B cell (primary cell): ENCODE measurements around the gene SS18L1. TPM values are rescaled to one million over a fixed set of nuclear protein-coding genes. Genes with fewer than 3 reads are reported as not detected.

Source experiments
- ATAC-seq: fragments of 200-7000 bp; cut with Tn5 transposase; one replicate; pipeline ENCODE4 v1.10.0; 2021; ENCODE audit warnings: low read depth, mild to moderate bottlenecking, moderate number of reproducible peaks, moderate library complexity
- CTCF ChIA-PET: fragments of 350-600 bp; sonication (Branson Sonifier 250); formaldehyde crosslinking; loops from one replicate; lab custom pipeline; 2021; ENCODE audit warnings: antibody characterized with exemption, inconsistent platforms; lab: Charles Lee
- POLR2A ChIA-PET: fragments of 350-600 bp; sonication (Branson Sonifier 250); formaldehyde crosslinking; loops from one replicate; lab custom pipeline; 2021; ENCODE audit warnings: antibody characterized with exemption; lab: Charles Lee
- DNase-seq: peaks from one replicate; pipeline ENCODE4 v3.0.0; 2013
- H2AFZ ChIP-seq: 2 replicates; pipeline ENCODE4 v1.6.1; 2012; ENCODE audit warnings: mild to moderate bottlenecking, low read depth, low read length; ENCODE audit not compliant: insufficient read depth, poor library complexity, severe bottlenecking
- H3K27ac ChIP-seq, 2 donors: 1 replicate in 1 of 2; 2 replicates in 1 of 2; pipeline ENCODE4 v1.5.1; 2012 to 2013; ENCODE audit warnings: low read length in 2 of 2, mild to moderate bottlenecking in 2 of 2, moderate library complexity in 1 of 2
- H3K27me3 ChIP-seq, 4 experiments: fragments of 200-600 bp in 1 of 4; sonication (generic) in 1 of 4; replicated peaks in 1 of 4; 1 replicate in 2 of 4; 2 replicates in 2 of 4; pipeline versions ENCODE4 v1.6.1 to v1.7.0; 2013 to 2016; ENCODE audit warnings: low read length in 3 of 4, mild to moderate bottlenecking in 2 of 4, mixed read lengths in 1 of 4, moderate library complexity in 1 of 4; ENCODE audit not compliant: insufficient read depth in 4 of 4, control insufficient read depth in 3 of 4; ENCODE audit errors: control extremely low read depth in 1 of 4
- H3K36me3 ChIP-seq, 2 experiments: replicated peaks in 1 of 2; 1 replicate in 1 of 2; 2 replicates in 1 of 2; pipeline versions ENCODE4 v1.6.1 to v1.7.1; 2013; ENCODE audit warnings: low read length in 1 of 2; ENCODE audit not compliant: insufficient read depth in 2 of 2, control insufficient read depth in 1 of 2; ENCODE audit errors: control extremely low read depth in 1 of 2, extremely low read depth in 1 of 2
- H3K4me1 ChIP-seq, 2 donors: fragments of 200-600 bp in 1 of 2; sonication (generic) in 1 of 2; 1 replicate in 1 of 2; 2 replicates in 1 of 2; pipeline versions ENCODE4 v1.5.1 to v1.6.1; 2013 to 2017; ENCODE audit warnings: low read length in 2 of 2; ENCODE audit not compliant: control insufficient read depth in 2 of 2, insufficient read depth in 2 of 2
- H3K4me2 ChIP-seq: replicated peaks from 2 replicates; pipeline ENCODE3; 2012; ENCODE audit warnings: mild to moderate bottlenecking, low read depth, low read length; ENCODE audit not compliant: poor library complexity, severe bottlenecking
- H3K4me3 ChIP-seq, 5 experiments: fragments of 200-600 bp in 1 of 5; sonication (generic) in 1 of 5; 1 replicate in 3 of 5; 2 replicates in 2 of 5; pipeline versions ENCODE4 v1.5.1 to v1.7.0; 2011 to 2016; ENCODE audit warnings: low read length in 4 of 5, mild to moderate bottlenecking in 4 of 5, low read depth in 2 of 5, control low read depth in 1 of 5, moderate library complexity in 1 of 5; ENCODE audit not compliant: insufficient read depth in 1 of 5; ENCODE audit errors: control extremely low read depth in 1 of 5, extremely low read depth in 1 of 5
- H3K79me2 ChIP-seq: fragments of 200-600 bp; sonication (generic); one replicate; pipeline ENCODE4 v1.6.0; 2016; ENCODE audit warnings: low read length; ENCODE audit not compliant: control insufficient read depth, insufficient read depth
- H3K9ac ChIP-seq: fragments of 200-600 bp; sonication (generic); 2 replicates; pipeline ENCODE4 v1.6.1; 2017; ENCODE audit warnings: mild to moderate bottlenecking, low read length, moderate library complexity
- H3K9me3 ChIP-seq, 3 donors: one replicate each; pipeline versions ENCODE4 v1.6.1 to v1.7.1; 2013; ENCODE audit warnings: low read length in 2 of 3; ENCODE audit not compliant: control insufficient read depth in 2 of 3, insufficient read depth in 1 of 3; ENCODE audit errors: control extremely low read depth in 1 of 3
- H4K20me1 ChIP-seq: 2 replicates; pipeline ENCODE4 v1.6.0; 2012; ENCODE audit warnings: mild to moderate bottlenecking, low read length; ENCODE audit not compliant: insufficient read depth, control insufficient read depth, poor library complexity, severe bottlenecking
- H3K27ac Mint-ChIP-seq: one replicate; pipeline ENCODE4 v1.8.0; 2021; ENCODE audit warnings: mixed read lengths
- H3K27me3 Mint-ChIP-seq: one replicate; pipeline ENCODE4 v1.8.0; 2021; ENCODE audit warnings: mixed read lengths
- H3K4me1 Mint-ChIP-seq: one replicate; pipeline ENCODE4 v1.8.0; 2021; ENCODE audit warnings: mixed read lengths
- H3K4me3 Mint-ChIP-seq: one replicate; pipeline ENCODE4 v1.8.0; 2021; ENCODE audit warnings: mixed read lengths
- H3K9me3 Mint-ChIP-seq: one replicate; pipeline ENCODE4 v1.8.0; 2022; ENCODE audit warnings: mixed read lengths; ENCODE audit not compliant: insufficient read depth
- EZH2 ChIP-seq: IDR thresholded peaks from 2 replicates; pipeline ENCODE4 v1.6.1; 2012; ENCODE audit warnings: borderline replicate concordance, low read depth, mild to moderate bottlenecking, moderate library complexity, low read length; ENCODE audit not compliant: insufficient read depth, poor library complexity, severe bottlenecking
- WGBS: methylation state at CpG from one replicate; pipeline ENCODE4 v1.1.5; 2013; ENCODE audit warnings: missing lambda C conversion rate; ENCODE audit not compliant: insufficient coverage; 5-methylcytosine and 5-hydroxymethylcytosine counted together
- intact Hi-C: fragments of 100-400 bp; cut with micrococcal nuclease; formaldehyde crosslinking; loops from one replicate; pipeline ENCODE4 v1.10.0; 2022
- polyA plus RNA-seq: library from polyadenylated mRNA; depleted of rRNA; stranded (reverse); fragments of >200 nt; gene quantifications from 2 replicates; pipeline ENCODE4 v1.2.3, GENCODE V29; 2012
- total RNA-seq, 2 donors: library from RNA; stranded (reverse); fragments of 120-200 nt in 1 of 2; gene quantifications; 1 replicate in 1 of 2; 2 replicates in 1 of 2; pipeline versions ENCODE4 v1.2.3 to v1.2.4, GENCODE V29; 2013 to 2022
- TF ChIP-seq, protein P1 (sequence below): fragments of 200-600 bp; IDR thresholded peaks from one replicate; pipeline ENCODE4 v1.8.0; 2022; ENCODE audit warnings: antibody characterized with exemption, mild to moderate bottlenecking

The SS18L1 gene
- total and polyA plus RNA-seq, 2 donors (not counting 1 experiment from before 2014, with no cell fraction given), result 15.4 to 20.7 TPM

DNA sequence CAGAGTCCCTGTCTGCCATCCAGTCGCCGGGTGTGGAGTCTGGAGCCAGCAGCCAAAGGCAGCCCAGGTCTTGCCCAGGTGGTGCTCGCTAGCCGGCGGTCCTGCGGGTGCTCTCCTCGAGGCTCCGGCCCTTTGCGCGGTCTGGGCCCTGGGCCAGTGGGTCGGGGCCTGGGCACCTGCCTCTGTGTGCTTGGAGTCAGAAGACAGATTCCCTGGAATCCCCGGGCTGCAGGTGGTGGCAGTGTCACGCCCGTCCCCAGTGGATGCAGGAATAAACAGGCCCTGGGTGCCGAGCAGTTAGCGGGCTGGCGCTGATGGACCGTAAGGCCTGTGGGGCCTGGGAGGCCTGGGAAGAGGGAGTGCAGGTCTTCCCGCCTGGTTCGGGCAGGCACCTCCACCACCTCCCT, 5.3 kb downstream of the SS18L1 start:
- Mint-ChIP-seq H3K9me3 (peaks cover 6% of the 10 kb centered on the region), H3K27me3 (no peaks in the 10 kb centered on the region), H3K4me1 (peaks cover 18% of the 10 kb centered on the region), H3K27ac (no peak overlapping the region), H3K4me3 (no peak overlapping the region)
- peaks cover 64% of the 10 kb centered on the region for H4K20me1 ChIP-seq
- H2AFZ ChIP-seq, result no peak overlapping the region
- DNase-seq (no peak), ATAC-seq (no peak)
- WGBS, result 99% methylated on average over 14 of the region's 20 CpGs
- H3K4me2 ChIP-seq, result no peak overlapping the region
- peaks cover 92% of the 10 kb centered on the region for H3K79me2 ChIP-seq
- CTCF ChIA-PET, result no interaction called here
- peaks cover 0 to 18% (median 0%) of the 10 kb centered on the region in 3 donors for H3K9me3 ChIP-seq
- H3K9ac ChIP-seq, result no peak overlapping the region
- no peaks in the 10 kb centered on the region for H3K36me3 ChIP-seq
- H3K27ac ChIP-seq, result no peak overlapping the region
- no peaks in the 10 kb centered on the region for H3K27me3 ChIP-seq
- H3K4me1 ChIP-seq, result peaks cover 7 to 9% of the 10 kb centered on the region in 2 donors
- POLR2A ChIA-PET, result no interaction called here
- intact Hi-C loops, result no loop called here
- no peak overlapping the region for H3K4me3 ChIP-seq
- no peak for TF ChIP-seq EZH2
- TF ChIP-seq, protein P1, sequence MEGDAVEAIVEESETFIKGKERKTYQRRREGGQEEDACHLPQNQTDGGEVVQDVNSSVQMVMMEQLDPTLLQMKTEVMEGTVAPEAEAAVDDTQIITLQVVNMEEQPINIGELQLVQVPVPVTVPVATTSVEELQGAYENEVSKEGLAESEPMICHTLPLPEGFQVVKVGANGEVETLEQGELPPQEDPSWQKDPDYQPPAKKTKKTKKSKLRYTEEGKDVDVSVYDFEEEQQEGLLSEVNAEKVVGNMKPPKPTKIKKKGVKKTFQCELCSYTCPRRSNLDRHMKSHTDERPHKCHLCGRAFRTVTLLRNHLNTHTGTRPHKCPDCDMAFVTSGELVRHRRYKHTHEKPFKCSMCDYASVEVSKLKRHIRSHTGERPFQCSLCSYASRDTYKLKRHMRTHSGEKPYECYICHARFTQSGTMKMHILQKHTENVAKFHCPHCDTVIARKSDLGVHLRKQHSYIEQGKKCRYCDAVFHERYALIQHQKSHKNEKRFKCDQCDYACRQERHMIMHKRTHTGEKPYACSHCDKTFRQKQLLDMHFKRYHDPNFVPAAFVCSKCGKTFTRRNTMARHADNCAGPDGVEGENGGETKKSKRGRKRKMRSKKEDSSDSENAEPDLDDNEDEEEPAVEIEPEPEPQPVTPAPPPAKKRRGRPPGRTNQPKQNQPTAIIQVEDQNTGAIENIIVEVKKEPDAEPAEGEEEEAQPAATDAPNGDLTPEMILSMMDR, result no peak

GRCh38 chr20:62149532-62150309, 6.2 kb downstream of the SS18L1 start:
- DNase-seq (no peak), ATAC-seq (no peak)
- WGBS, result 95% methylated on average over 24 of the region's 24 CpGs
- Histone ChIP-seq H3K27me3 (no peaks in the 10 kb centered on the region), H3K36me3 (peaks cover 0 to 6% of the 10 kb centered on the region in 2 experiments), H4K20me1 (peaks cover 64% of the 10 kb centered on the region), H3K4me1 (peaks cover 4% of the 10 kb centered on the region in 2 donors), H3K9me3 (peaks cover 0 to 19% (median 0%) of the 10 kb centered on the region in 3 donors), H3K9ac (no peak overlapping the region), H2AFZ (no peak overlapping the region), H3K79me2 (peaks cover 98% of the 10 kb centered on the region), H3K27ac (no peak overlapping the region), H3K4me3 (no peak overlapping the region), H3K4me2 (no peak overlapping the region)
- no peak overlapping the region for H3K27ac Mint-ChIP-seq
- H3K4me1 Mint-ChIP-seq, result peaks cover 13% of the 10 kb centered on the region
- ChIA-PET CTCF (no interaction called here), POLR2A (no interaction called here)
- intact Hi-C loops, result no loop called here
- H3K9me3 Mint-ChIP-seq, result peaks cover 6% of the 10 kb centered on the region
- no peak overlapping the region for H3K4me3 Mint-ChIP-seq
- H3K27me3 Mint-ChIP-seq, result no peaks in the 10 kb centered on the region
- TF ChIP-seq EZH2, result no peak
- TF ChIP-seq, protein P1, result no peak
